H1 (cell line): ENCODE results near the gene KNOP1. TPM values are rescaled to one million over a fixed set of nuclear protein-coding genes. Genes with fewer than 3 reads are reported as not detected.
A peak's percentile ranks its signal among the peaks of the same experiment; 100 is the strongest.

Source experiments
- CTCF ChIA-PET: fragments of 300-600 bp; sonication (Branson Sonifier 250); formaldehyde crosslinking; loops from one replicate; lab custom pipeline; 2021; ENCODE audit not compliant: partially characterized antibody; lab: Charles Lee
- POLR2A ChIA-PET: fragments of 300-600 bp; sonication (Branson Sonifier 250); formaldehyde crosslinking; loops from one replicate; lab custom pipeline; 2021; ENCODE audit warnings: inconsistent platforms; ENCODE audit not compliant: partially characterized antibody; lab: Charles Lee
- DNase-seq, 2 experiments: peaks; one replicate each; pipeline versions ENCODE4 v3.0.0 to v3.0.0-alpha.2; 2010 to 2022; ENCODE audit warnings: low spot score in 2 of 2, low read depth in 1 of 2, mixed read lengths in 1 of 2
- FAIRE-seq: peaks from 2 replicates; lab custom pipeline; 2011; peaks lifted over from hg19 to GRCh38; lab: Jason Lieb, UNC
- H2AFZ ChIP-seq: 2 replicates; pipeline ENCODE4 v1.8.1; 2012; ENCODE audit warnings: low read length, inconsistent platforms
- H2AK5ac ChIP-seq: 2 replicates; pipeline ENCODE4 v1.6.1; 2013; ENCODE audit warnings: low read depth, low read length
- H2BK120ac ChIP-seq: replicated peaks from 2 replicates; pipeline ENCODE3; 2013; ENCODE audit warnings: low read depth, low read length, inconsistent platforms
- H2BK12ac ChIP-seq: 2 replicates; pipeline ENCODE4 v1.6.1; 2013; ENCODE audit warnings: low read depth, low read length
- H2BK15ac ChIP-seq: 2 replicates; pipeline ENCODE4 v1.6.1; 2013; ENCODE audit warnings: low read length
- H2BK20ac ChIP-seq: 2 replicates; pipeline ENCODE4 v1.6.1; 2013; ENCODE audit warnings: low read length
- H2BK5ac ChIP-seq: 2 replicates; pipeline ENCODE4 v1.6.1; 2013; ENCODE audit warnings: low read depth, low read length
- H3K14ac ChIP-seq: 2 replicates; pipeline ENCODE4 v1.6.1; 2013; ENCODE audit warnings: inconsistent platforms; ENCODE audit not compliant: insufficient read length
- H3K18ac ChIP-seq: 2 replicates; pipeline ENCODE4 v1.6.1; 2013; ENCODE audit warnings: low read length; ENCODE audit errors: extremely low read depth
- H3K23ac ChIP-seq: 2 replicates; pipeline ENCODE4 v1.6.1; 2013; ENCODE audit warnings: inconsistent platforms; ENCODE audit not compliant: insufficient read length
- H3K23me2 ChIP-seq: 2 replicates; pipeline ENCODE4 v1.6.1; 2013; ENCODE audit warnings: low read depth, low read length
- H3K27ac ChIP-seq: 2 replicates; pipeline ENCODE4 v1.6.1; 2011; ENCODE audit warnings: low read depth, low read length, inconsistent platforms
- H3K27me3 ChIP-seq, 4 experiments: replicated peaks in 1 of 4; 1 replicate in 1 of 4; 2 replicates in 3 of 4; pipeline versions ENCODE4 v1.6.1 to v1.8.1; 2011 to 2013; ENCODE audit warnings: low read length in 3 of 4, mild to moderate bottlenecking in 3 of 4, inconsistent platforms in 2 of 4, mixed read lengths in 2 of 4, moderate library complexity in 1 of 4; ENCODE audit not compliant: control insufficient read depth in 3 of 4, insufficient read depth in 3 of 4; ENCODE audit errors: extremely low read depth in 1 of 4
- H3K36me3 ChIP-seq, 4 experiments: 2 replicates each; pipeline versions ENCODE4 v1.6.1 to v1.8.1; 2011 to 2013; ENCODE audit warnings: mild to moderate bottlenecking in 4 of 4, low read length in 3 of 4, moderate library complexity in 2 of 4, control low read depth in 1 of 4, inconsistent platforms in 1 of 4; ENCODE audit not compliant: insufficient read depth in 4 of 4, control insufficient read depth in 2 of 4
- H3K4ac ChIP-seq: replicated peaks from 2 replicates; pipeline ENCODE3; 2013; ENCODE audit warnings: low read length, low read depth, mixed read lengths, inconsistent platforms; ENCODE audit not compliant: insufficient read length
- H3K4me1 ChIP-seq, 4 experiments: replicated peaks in 1 of 4; 1 replicate in 1 of 4; 2 replicates in 3 of 4; pipeline versions ENCODE4 v1.6.1 to v1.8.1; 2011 to 2013; ENCODE audit warnings: low read length in 3 of 4, inconsistent platforms in 2 of 4, mixed read lengths in 1 of 4; ENCODE audit not compliant: insufficient read depth in 4 of 4, control insufficient read depth in 3 of 4
- H3K4me2 ChIP-seq, 2 experiments: 2 replicates each; pipeline versions ENCODE4 v1.6.1 to v1.8.1; 2011 to 2013; ENCODE audit warnings: low read depth in 2 of 2, low read length in 2 of 2, control low read depth in 1 of 2, inconsistent platforms in 1 of 2, mild to moderate bottlenecking in 1 of 2; ENCODE audit not compliant: insufficient read depth in 1 of 2
- H3K4me3 ChIP-seq, 4 experiments: fragments of 200-600, 300-600 bp in 1 of 4; sonication (generic), shearing (Covaris generic), sonication (Bioruptor Twin) in 1 of 4; 2 replicates each; pipeline versions ENCODE4 v1.5.1 to v1.8.1; 2011 to 2016; ENCODE audit warnings: low read length in 4 of 4, low read depth in 3 of 4, control low read depth in 2 of 4, inconsistent platforms in 2 of 4, mild to moderate bottlenecking in 2 of 4, mixed read lengths in 1 of 4, moderate library complexity in 1 of 4; ENCODE audit not compliant: insufficient read depth in 2 of 4; ENCODE audit errors: extremely low read depth in 1 of 4
- H3K56ac ChIP-seq: replicated peaks from 2 replicates; pipeline ENCODE3; 2013; ENCODE audit warnings: low read depth, mild to moderate bottlenecking, mixed read lengths, low read length, inconsistent platforms; ENCODE audit not compliant: insufficient read length
- H3K79me1 ChIP-seq: 2 replicates; pipeline ENCODE4 v1.6.1; 2013; ENCODE audit warnings: low read depth, low read length, control low read depth
- H3K79me2 ChIP-seq, 2 experiments: 2 replicates each; pipeline versions ENCODE4 v1.6.1 to v1.8.1; 2012 to 2013; ENCODE audit warnings: low read length in 2 of 2, mild to moderate bottlenecking in 2 of 2, inconsistent platforms in 1 of 2; ENCODE audit not compliant: insufficient read depth in 2 of 2, control insufficient read depth in 1 of 2
- H3K9ac ChIP-seq, 4 experiments: replicated peaks in 1 of 4; 1 replicate in 1 of 4; 2 replicates in 3 of 4; pipeline versions ENCODE4 v1.6.1 to v1.8.1; 2011 to 2013; ENCODE audit warnings: low read depth in 3 of 4, low read length in 3 of 4, control low read depth in 2 of 4, mild to moderate bottlenecking in 2 of 4, moderate library complexity in 2 of 4, inconsistent platforms in 1 of 4; ENCODE audit errors: extremely low read depth in 1 of 4
- H3K9me3 ChIP-seq, 2 experiments: 2 replicates each; pipeline versions ENCODE4 v1.6.1 to v1.8.1; 2012 to 2013; ENCODE audit warnings: mild to moderate bottlenecking in 2 of 2, moderate library complexity in 2 of 2, control low read depth in 1 of 2, inconsistent platforms in 1 of 2, low read depth in 1 of 2, low read length in 1 of 2, mixed read lengths in 1 of 2; ENCODE audit not compliant: insufficient read depth in 2 of 2
- H4K20me1 ChIP-seq, 2 experiments: replicated peaks in 1 of 2; 2 replicates each; pipeline versions ENCODE3 to v1.8.1; 2011 to 2013; ENCODE audit warnings: inconsistent platforms in 2 of 2, low read length in 2 of 2, mild to moderate bottlenecking in 1 of 2; ENCODE audit not compliant: insufficient read depth in 2 of 2, control insufficient read depth in 1 of 2
- H4K5ac ChIP-seq: 2 replicates; pipeline ENCODE4 v1.6.1; 2013; ENCODE audit warnings: low read length, low read depth, mixed read lengths, inconsistent platforms; ENCODE audit not compliant: insufficient read length
- H4K8ac ChIP-seq: 2 replicates; pipeline ENCODE4 v1.8.0; 2013; ENCODE audit warnings: mild to moderate bottlenecking, moderate library complexity, low read length, inconsistent platforms; ENCODE audit not compliant: insufficient read depth; ENCODE audit errors: extremely low read depth
- H4K91ac ChIP-seq: replicated peaks from 2 replicates; pipeline ENCODE3; 2013; ENCODE audit warnings: low read length, mixed read lengths, inconsistent platforms; ENCODE audit not compliant: insufficient read length
- FOSL1 ChIP-seq: IDR thresholded peaks from 2 replicates; pipeline ENCODE4 v1.6.1; 2011; ENCODE audit warnings: mild to moderate bottlenecking, low read depth, low read length, moderate library complexity; ENCODE audit not compliant: insufficient read depth
- WGBS, 2 experiments: shearing (Covaris generic) in 1 of 2; methylation state at CpG; one replicate each; pipeline versions ENCODE4 v1.1.6 to v1.1.7; 2013 to 2015; ENCODE audit warnings: low lambda C conversion rate in 2 of 2, mixed read lengths in 2 of 2, inconsistent platforms in 1 of 2, low coverage in 1 of 2, missing lambda C conversion rate in 1 of 2; ENCODE audit not compliant: insufficient replicate concordance in 2 of 2, insufficient coverage in 1 of 2, insufficient read length in 1 of 2; ENCODE audit errors: extremely low coverage in 1 of 2, missing lambda C conversion rate in 1 of 2; 5-methylcytosine and 5-hydroxymethylcytosine counted together
- polyA plus RNA-seq, 7 experiments: library from polyadenylated mRNA; depleted of rRNA in 3 of 7; stranded (reverse) in 5 of 7; unstranded in 2 of 7; fragments of >200 nt in 5 of 7; fragments of 200-250 nt in 2 of 7; gene quantifications; 1 replicate in 5 of 7; 2 replicates in 1 of 7; 4 replicates in 1 of 7; pipeline versions ENCODE4 v1.2.1 to v1.2.3, GENCODE V29; 2011 to 2013; ENCODE audit warnings: missing spikeins in 2 of 7, mixed read lengths in 2 of 7
- total RNA-seq: library from RNA; stranded (reverse); fragmentation: NEBNext Ultra II Directional; extraction: Animal tissue kit (Norgen Biotek cat#: 25700); gene quantifications from 2 replicates; pipeline ENCODE4 v1.2.1, GENCODE V29; 2021

The KNOP1 gene
- total and polyA plus RNA-seq, 2 of the 8 experiments (the other 6 are each of a cell fraction or from before 2014, with no cell fraction given), result 21.6 to 87.9 TPM

GRCh38 chr16:19712418-19713058 lies 5.5 kb downstream of the KNOP1 start:
- Histone ChIP-seq H3K9ac (no peak overlapping the region), H3K14ac (no peak overlapping the region), H2BK15ac (no peak overlapping the region), H3K36me3 (peaks cover 23 to 70% (median 33%) of the 10 kb centered on the region in 4 experiments; a peak in 7 of 8 replicates), H3K56ac (no peak overlapping the region), H3K4me2 (peak overlapping the region in 1 of 2 experiments; percentile 6; a peak in 2 of 4 replicates), H4K8ac (no peak overlapping the region), H2AFZ (no peak overlapping the region), H3K23me2 (no peaks in the 10 kb centered on the region; the same call in 1 of the 2 replicates), H3K27me3 (no peaks in the 10 kb centered on the region), H2BK12ac (no peak overlapping the region), H3K79me2 (peaks cover 40 to 99% of the 10 kb centered on the region in 2 experiments), H3K27ac (no peak overlapping the region; the same call in 1 of the 2 replicates), H2AK5ac (no peak overlapping the region), H2BK120ac (no peak overlapping the region), H3K4ac (no peak overlapping the region), H4K91ac (no peak overlapping the region), H4K20me1 (peaks cover 46 to 55% of the 10 kb centered on the region in 2 experiments), H3K4me1 (peaks cover 18 to 59% (median 38%) of the 10 kb centered on the region in 4 experiments), H3K23ac (no peak overlapping the region), H3K18ac (no peak overlapping the region), H3K4me3 (no peak overlapping the region), H2BK20ac (no peak overlapping the region), H3K9me3 (no peaks in the 10 kb centered on the region), H2BK5ac (peak overlapping the region; percentile 10; the same call in 1 of the 2 replicates), H3K79me1 (peaks cover 25% of the 10 kb centered on the region), H4K5ac (no peak overlapping the region)
- POLR2A ChIA-PET, result interaction anchor here (0.7 to 2.6 kb wide), 9 partner anchors 14 to 172 kb away, joined by 3 to 9 read pairs (median 3); partner anchors contain the start of gene GPRC5B
- FAIRE-seq (no peak), DNase-seq (no peak)
- WGBS, 2 experiments, result 97% methylated on average over 11 of the region's 11 CpGs; no CpG with 5 or more reads in 1 of the 2 experiments
- CTCF ChIA-PET, result interaction anchor here (1.6 kb wide), 1 partner anchor 175 kb away, joined by 5 read pairs; no protein-coding TSS in a partner anchor
- no peak for TF ChIP-seq FOSL1
